GM10266 (cell line): ENCODE measurements around the gene PPP2R2C.

Source experiments
- DNase-seq: peaks from one replicate; pipeline ENCODE4 v3.0.0; 2012; ENCODE audit errors: extremely low spot score
- CTCF ChIP-seq: IDR thresholded peaks from 2 replicates; pipeline ENCODE4 v1.5.1; 2012; ENCODE audit warnings: mild to moderate bottlenecking, low read depth; ENCODE audit not compliant: control insufficient read depth, insufficient read depth; ENCODE audit errors: missing control alignments

Gene PPP2R2C

DNA sequence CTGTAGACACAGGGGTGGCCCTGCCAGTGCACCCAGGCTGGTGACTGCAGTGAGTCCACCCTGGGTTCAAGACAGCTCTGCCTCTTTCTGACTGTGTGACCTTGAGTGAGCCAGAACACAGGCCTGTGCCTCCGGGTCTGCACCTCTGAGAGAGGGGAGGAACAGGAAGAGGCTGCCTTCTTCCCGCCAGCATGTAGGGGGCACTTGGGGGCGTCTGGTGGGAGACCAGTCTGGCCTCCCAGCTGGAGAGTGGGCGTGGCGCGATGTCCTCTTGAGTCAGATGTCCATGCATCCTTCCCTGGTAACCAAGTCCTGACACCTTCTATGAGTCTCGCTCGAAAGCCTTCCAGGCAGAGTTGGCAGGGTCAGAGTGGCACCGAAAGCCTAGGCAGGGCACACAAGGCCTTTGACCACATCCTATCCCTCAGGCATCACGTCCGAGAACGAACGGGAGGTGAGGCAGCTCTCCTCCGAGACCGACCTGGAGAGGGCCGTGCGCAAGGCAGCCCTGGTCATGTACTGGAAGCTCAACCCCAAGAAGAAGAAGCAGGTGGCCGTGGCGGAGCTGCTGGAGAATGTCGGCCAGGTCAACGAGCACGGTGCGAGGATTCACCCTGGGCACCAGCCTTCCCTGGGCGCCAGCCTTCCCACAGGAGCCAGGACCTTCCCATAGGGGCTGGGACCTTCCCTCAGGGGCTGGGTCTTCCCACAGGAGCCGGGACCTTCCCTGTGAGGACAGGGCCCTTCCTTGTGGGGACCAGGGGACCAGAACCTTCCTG is 181.5 kb downstream of the PPP2R2C start:
- no peak for DNase-seq
- TF ChIP-seq CTCF = no peak

DNA sequence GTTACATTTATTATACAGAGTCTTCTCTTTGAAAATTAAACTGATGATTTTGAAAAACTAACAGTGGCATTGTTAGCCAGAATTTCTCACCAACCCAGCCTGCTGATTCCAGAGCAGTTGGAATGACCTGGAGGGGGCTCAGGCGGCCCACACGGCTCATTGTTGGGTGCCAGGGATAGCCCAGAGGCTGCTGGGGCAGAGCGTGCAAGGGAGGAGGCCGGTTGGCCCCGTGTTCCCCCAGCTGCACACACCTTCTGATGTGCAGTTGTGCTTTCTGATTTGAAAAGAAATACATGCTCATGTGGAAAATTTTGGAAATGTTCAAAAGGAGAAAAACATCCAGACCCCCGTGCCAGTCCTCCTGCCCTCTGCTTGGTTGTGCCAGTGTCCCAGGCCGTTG is 182.2 kb downstream of the PPP2R2C start:
- DNase-seq = no peak
- TF ChIP-seq CTCF = no peak

DNA sequence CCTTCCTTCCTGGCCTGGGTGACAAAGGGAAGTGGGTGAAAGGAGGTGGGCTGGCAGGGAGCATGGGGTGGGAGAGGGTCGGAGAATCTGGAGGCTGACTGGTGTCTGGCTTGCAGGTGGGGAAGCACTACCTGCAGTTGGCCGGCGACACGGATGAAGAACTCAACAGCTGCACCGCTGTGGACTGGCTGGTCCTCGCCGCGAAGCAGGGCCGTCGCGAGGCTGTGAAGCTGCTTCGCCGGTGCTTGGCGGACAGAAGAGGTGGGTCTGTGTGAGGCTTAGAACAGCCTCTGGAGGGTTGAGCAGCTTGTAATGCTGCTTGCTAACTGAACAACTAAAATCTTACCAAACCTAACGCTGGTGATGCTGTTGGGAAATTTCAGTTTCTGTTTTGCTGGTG is 183.5 kb downstream of the PPP2R2C start:
- TF ChIP-seq CTCF = no peak

DNA sequence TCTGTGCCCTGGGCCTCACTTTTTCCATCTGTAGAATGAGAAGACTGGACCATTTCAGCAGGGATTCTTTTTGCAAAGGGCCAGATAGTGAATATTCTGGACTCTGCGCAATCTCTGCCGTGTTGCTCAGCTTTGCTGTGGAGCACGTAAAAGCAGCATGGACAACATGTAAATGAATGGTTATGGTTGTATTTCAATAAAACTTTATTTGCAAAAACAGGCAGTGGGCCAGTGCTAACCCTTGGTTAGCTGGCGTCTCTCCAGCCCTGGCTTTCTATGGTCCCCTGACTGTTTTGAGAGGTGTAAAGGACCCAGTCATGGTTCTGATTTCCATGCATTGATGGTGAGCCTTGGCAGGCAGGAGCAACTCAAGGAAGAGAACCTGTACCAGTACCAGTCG is 184.1 kb downstream of the PPP2R2C start:
- no peak for DNase-seq
- TF ChIP-seq CTCF = no peak

More for the DNA sequence above, 183.5 kb downstream of the PPP2R2C start:
- no peak for DNase-seq

- no peak for DNase-seq
- no peak for TF ChIP-seq CTCF
These were observed 185.2 kb downstream of the PPP2R2C start for GRCh38 chr4:6287017-6287788.

DNA sequence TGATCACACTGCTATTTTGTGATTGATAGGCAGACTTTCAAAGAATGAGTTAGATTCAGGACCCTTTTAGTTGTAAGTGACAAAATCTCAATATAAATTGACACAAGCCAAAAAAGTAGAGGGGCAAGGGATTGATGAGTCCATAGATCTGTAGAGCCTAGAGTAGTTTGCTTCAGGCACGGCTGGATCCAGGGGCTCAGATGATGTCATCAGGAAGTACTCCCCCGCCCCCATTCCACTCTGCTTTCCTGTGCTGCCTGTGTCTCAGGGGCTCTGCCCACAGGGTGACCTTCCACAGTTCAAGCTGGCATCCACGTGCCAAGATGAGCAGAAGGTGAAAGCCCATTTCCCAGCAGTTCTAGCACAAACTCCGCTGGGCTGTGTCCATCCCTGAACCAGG is 189.1 kb downstream of the PPP2R2C start:
- TF ChIP-seq CTCF = no peak
- DNase-seq = no peak

DNA sequence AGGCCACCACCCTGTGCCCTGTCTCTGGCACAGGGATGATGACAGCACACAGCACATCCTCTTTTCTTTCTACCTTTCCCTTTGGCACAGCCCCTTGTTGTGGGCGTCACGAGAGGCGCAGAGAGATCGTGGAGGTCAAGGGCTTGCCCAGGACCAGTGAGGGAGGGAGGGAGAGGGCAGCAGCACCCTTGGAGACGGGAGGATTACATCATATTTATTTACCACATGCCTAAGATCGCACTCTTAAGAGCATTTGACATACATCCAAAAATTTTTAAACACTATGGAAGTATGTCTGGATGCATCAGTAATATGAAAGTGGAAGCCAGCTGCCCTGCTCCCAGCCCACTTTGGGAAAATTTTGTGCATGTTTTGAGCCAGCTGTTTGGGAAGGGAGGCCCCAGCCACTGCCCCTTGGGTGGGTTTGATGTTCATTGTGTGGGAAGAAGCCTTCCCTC is 190.1 kb downstream of the PPP2R2C start:
- TF ChIP-seq CTCF = no peak
- no peak for DNase-seq
